Gastroesophageal sphincter (tissue), 3 donors: ENCODE measurements around the gene FBRSL1.

Experiments used
- POLR2A ChIP-seq, 2 donors: fragments of 450-650 bp; IDR thresholded peaks; one replicate each; pipeline ENCODE4 v1.6.1; 2017; ENCODE audit warnings: antibody characterized with exemption in 2 of 2, mild to moderate bottlenecking in 2 of 2, moderate library complexity in 1 of 2
- POLR2AphosphoS5 ChIP-seq: sonication (generic); formaldehyde crosslinking; IDR thresholded peaks from one replicate; pipeline ENCODE4 v1.6.1; 2017; ENCODE audit warnings: antibody characterized with exemption
- TF ChIP-seq, protein P1 (sequence below), 4 experiments: fragments of 200-600 bp in 2 of 4; fragments of 450-650 bp in 2 of 4; sonication (generic) in 1 of 4; IDR thresholded peaks; one replicate each; pipeline ENCODE4 v1.5.1; 2017 to 2019; ENCODE audit warnings: antibody characterized with exemption in 4 of 4, mild to moderate bottlenecking in 2 of 4, moderate library complexity in 2 of 4

- TF ChIP-seq, protein P1, sequence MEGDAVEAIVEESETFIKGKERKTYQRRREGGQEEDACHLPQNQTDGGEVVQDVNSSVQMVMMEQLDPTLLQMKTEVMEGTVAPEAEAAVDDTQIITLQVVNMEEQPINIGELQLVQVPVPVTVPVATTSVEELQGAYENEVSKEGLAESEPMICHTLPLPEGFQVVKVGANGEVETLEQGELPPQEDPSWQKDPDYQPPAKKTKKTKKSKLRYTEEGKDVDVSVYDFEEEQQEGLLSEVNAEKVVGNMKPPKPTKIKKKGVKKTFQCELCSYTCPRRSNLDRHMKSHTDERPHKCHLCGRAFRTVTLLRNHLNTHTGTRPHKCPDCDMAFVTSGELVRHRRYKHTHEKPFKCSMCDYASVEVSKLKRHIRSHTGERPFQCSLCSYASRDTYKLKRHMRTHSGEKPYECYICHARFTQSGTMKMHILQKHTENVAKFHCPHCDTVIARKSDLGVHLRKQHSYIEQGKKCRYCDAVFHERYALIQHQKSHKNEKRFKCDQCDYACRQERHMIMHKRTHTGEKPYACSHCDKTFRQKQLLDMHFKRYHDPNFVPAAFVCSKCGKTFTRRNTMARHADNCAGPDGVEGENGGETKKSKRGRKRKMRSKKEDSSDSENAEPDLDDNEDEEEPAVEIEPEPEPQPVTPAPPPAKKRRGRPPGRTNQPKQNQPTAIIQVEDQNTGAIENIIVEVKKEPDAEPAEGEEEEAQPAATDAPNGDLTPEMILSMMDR (IDR thresholded peaks at IDR 0.05) = no peak
- TF ChIP-seq POLR2A (IDR thresholded peaks at IDR 0.05) = no peak
- TF ChIP-seq POLR2AphosphoS5 = no peak
Observed at GRCh38 chr12:132493482-132494178, 3.7 kb downstream of the FBRSL1 start.
